IMR-90 (cell line): ENCODE data around the gene IBSP. TPM values are rescaled to one million over a fixed set of nuclear protein-coding genes. Genes with fewer than 3 reads are reported as not detected.

ENCODE experiments used
- ATAC-seq: fragments of 200-7000 bp; cut with Tn5 transposase; 2 replicates; pipeline ENCODE4 v1.9.1; 2020; ENCODE audit warnings: low read depth, mild to moderate bottlenecking, moderate library complexity
- BruUV-seq: library from RNA; stranded (reverse); fragments of 400-500 nt; replicated peaks from 2 replicates; lab custom pipeline; 2021; lab: Mats Ljungman, UMichigan
- CTCF ChIA-PET: fragments of 300-600 bp; formaldehyde crosslinking; extraction: SDS; loops from one replicate; lab custom pipeline; 2021; ENCODE audit warnings: antibody characterized with exemption; lab: Yijun Ruan, JAX
- POLR2A ChIA-PET: fragments of 300-600 bp; sonication (Branson Sonifier 250); formaldehyde crosslinking; loops from one replicate; lab custom pipeline; 2022; ENCODE audit warnings: antibody characterized with exemption; ENCODE audit not compliant: unreplicated experiment; lab: Charles Lee
- DNase-seq: peaks from one replicate; pipeline ENCODE4 v3.0.0; 2013
- H2AFZ ChIP-seq: replicated peaks from 2 replicates; pipeline ENCODE3; 2013; ENCODE audit warnings: low read length, mild to moderate bottlenecking; ENCODE audit not compliant: poor library complexity
- H2AK5ac ChIP-seq: 2 replicates; pipeline ENCODE4 v1.6.1; 2013; ENCODE audit warnings: low read depth, low read length, inconsistent platforms
- H2AK9ac ChIP-seq: replicated peaks from 2 replicates; pipeline ENCODE3; 2013; ENCODE audit warnings: mild to moderate bottlenecking, low read depth, low read length, moderate library complexity; ENCODE audit not compliant: poor library complexity
- H2BK120ac ChIP-seq: 2 replicates; pipeline ENCODE4 v1.6.1; 2013; ENCODE audit warnings: low read depth, low read length, inconsistent platforms
- H2BK15ac ChIP-seq: 3 replicates; pipeline ENCODE4 v1.6.1; 2013; ENCODE audit warnings: low read depth, low read length, inconsistent platforms
- H2BK20ac ChIP-seq: 2 replicates; pipeline ENCODE4 v1.6.1; 2013; ENCODE audit warnings: low read depth, mild to moderate bottlenecking, inconsistent platforms, low read length, moderate library complexity
- H2BK5ac ChIP-seq: 2 replicates; pipeline ENCODE4 v1.6.1; 2013; ENCODE audit warnings: mild to moderate bottlenecking, low read depth, low read length, inconsistent platforms; ENCODE audit not compliant: poor library complexity, severe bottlenecking
- H3K14ac ChIP-seq: replicated peaks from 2 replicates; pipeline ENCODE4 v1.6.1; 2013; ENCODE audit warnings: low read depth, low read length, inconsistent platforms
- H3K18ac ChIP-seq: 2 replicates; pipeline ENCODE4 v1.6.1; 2013; ENCODE audit warnings: low read depth, low read length, control low read depth
- H3K23ac ChIP-seq: 2 replicates; pipeline ENCODE4 v1.6.1; 2013; ENCODE audit warnings: low read depth, low read length, inconsistent platforms
- H3K27ac ChIP-seq: 2 replicates; pipeline ENCODE4 v1.5.1; 2013; ENCODE audit warnings: mild to moderate bottlenecking, control low read depth, low read length; ENCODE audit not compliant: insufficient read depth
- H3K27me3 ChIP-seq: 2 replicates; pipeline ENCODE4 v1.6.1; 2013; ENCODE audit warnings: low read length; ENCODE audit not compliant: control insufficient read depth, insufficient read depth
- H3K36me3 ChIP-seq: 2 replicates; pipeline ENCODE4 v1.6.1; 2013; ENCODE audit warnings: low read length, mixed read lengths; ENCODE audit not compliant: control insufficient read depth, insufficient read depth
- H3K4ac ChIP-seq: 2 replicates; pipeline ENCODE4 v1.6.1; 2013; ENCODE audit warnings: low read depth, low read length, inconsistent platforms
- H3K4me1 ChIP-seq: 2 replicates; pipeline ENCODE4 v1.6.1; 2013; ENCODE audit warnings: low read length, mixed read lengths; ENCODE audit not compliant: control insufficient read depth, insufficient read depth
- H3K4me2 ChIP-seq: 2 replicates; pipeline ENCODE4 v1.6.1; 2013; ENCODE audit warnings: low read depth, mild to moderate bottlenecking, control low read depth, low read length, moderate library complexity
- H3K4me3 ChIP-seq: 2 replicates; pipeline ENCODE4 v1.5.1; 2013; ENCODE audit warnings: low read depth, mild to moderate bottlenecking, control low read depth, low read length, moderate library complexity; ENCODE audit not compliant: insufficient read depth
- H3K56ac ChIP-seq: 2 replicates; pipeline ENCODE4 v1.6.1; 2013; ENCODE audit warnings: low read length, inconsistent platforms; ENCODE audit not compliant: insufficient read depth; ENCODE audit errors: extremely low read depth
- H3K79me1 ChIP-seq, 2 experiments: 2 replicates each; pipeline ENCODE4 v1.6.1; 2013; ENCODE audit warnings: low read length in 2 of 2, inconsistent platforms in 1 of 2, low read depth in 1 of 2
- H3K9ac ChIP-seq: 2 replicates; pipeline ENCODE4 v1.6.1; 2013; ENCODE audit warnings: low read depth, low read length, control low read depth
- H3K9me1 ChIP-seq: 2 replicates; pipeline ENCODE4 v1.6.1; 2013; ENCODE audit warnings: low read length, inconsistent platforms; ENCODE audit not compliant: insufficient read depth
- H3K9me3 ChIP-seq: 2 replicates; pipeline ENCODE4 v1.6.1; 2013; ENCODE audit warnings: low read length; ENCODE audit not compliant: control insufficient read depth, insufficient read depth
- H4K20me1 ChIP-seq: 2 replicates; pipeline ENCODE4 v1.6.1; 2013; ENCODE audit warnings: low read length, inconsistent platforms; ENCODE audit not compliant: insufficient read depth
- H4K5ac ChIP-seq: 2 replicates; pipeline ENCODE4 v1.6.1; 2013; ENCODE audit warnings: mild to moderate bottlenecking, low read depth, low read length, control low read depth
- H4K8ac ChIP-seq, 2 experiments: 2 replicates each; pipeline ENCODE4 v1.6.1; 2013; ENCODE audit warnings: low read depth in 2 of 2, low read length in 2 of 2, control low read depth in 1 of 2, inconsistent platforms in 1 of 2
- H4K91ac ChIP-seq: 2 replicates; pipeline ENCODE4 v1.6.1; 2013; ENCODE audit warnings: low read depth, low read length, inconsistent platforms; ENCODE audit not compliant: insufficient read depth
- ELK1 ChIP-seq: fragments of 150-350 bp; IDR thresholded peaks from 2 replicates; pipeline ENCODE4 v1.6.1; 2016; ENCODE audit warnings: low read depth, mild to moderate bottlenecking, low read length, moderate library complexity, borderline replicate concordance
- RCOR1 ChIP-seq: IDR thresholded peaks from 2 replicates; pipeline ENCODE4 v1.6.1; 2012; ENCODE audit warnings: mild to moderate bottlenecking, low read length, improper control_type of control experiment; ENCODE audit not compliant: insufficient replicate concordance
- WGBS, 2 experiments: methylation state at CpG; one replicate each; pipeline versions ENCODE4 v1.1.5 to v1.1.7; 2013; ENCODE audit warnings: missing lambda C conversion rate in 2 of 2; ENCODE audit not compliant: insufficient read length in 1 of 2; ENCODE audit errors: extremely low coverage in 2 of 2; 5-methylcytosine and 5-hydroxymethylcytosine counted together
- dilution Hi-C: fragments of 300-500 bp; cut with HindIII; formaldehyde crosslinking; loops from one replicate; pipeline ENCODE4 v1.14.3; 2018; ENCODE audit warnings: low sequenced_read_pairs; ENCODE audit not compliant: unreplicated experiment
- in situ Hi-C: fragments of 300-500 bp; cut with MboI; formaldehyde crosslinking; loops from 3 replicates; pipeline ENCODE4 v1.14.3; 2019; ENCODE audit warnings: low sequenced_read_pairs, inconsistent platforms, mixed read lengths
- intact Hi-C: fragments of 100-400 bp; cut with micrococcal nuclease; formaldehyde crosslinking; loops from 2 replicates; pipeline ENCODE4 v1.10.0; 2022
- polyA plus RNA-seq, 3 experiments: library from polyadenylated mRNA; depleted of rRNA; stranded (reverse); fragments of >200 nt; gene quantifications; 2 replicates each; pipeline ENCODE4 v1.2.3, GENCODE V29; 2012; ENCODE audit warnings: low replicate concordance in 1 of 3
- total RNA-seq: library from RNA; depleted of rRNA; stranded (reverse); fragments of >200 nt; gene quantifications from 2 replicates; pipeline ENCODE4 v1.2.3, GENCODE V29; 2012

Gene IBSP
- total and polyA plus RNA-seq, 2 of the 4 experiments (the other 2 are of a cell fraction): not detected

- Histone ChIP-seq H2AFZ (no peak overlapping the region), H3K27me3 (peaks cover 6% of the 10 kb centered on the region), H3K9ac (no peak overlapping the region), H4K5ac (no peak overlapping the region), H3K36me3 (no peaks in the 10 kb centered on the region), H3K4ac (no peak overlapping the region), H2AK9ac (no peak overlapping the region), H2BK15ac (no peak overlapping the region), H3K79me1 (no peaks in the 10 kb centered on the region), H4K8ac (no peak overlapping the region), H3K56ac (no peak overlapping the region), H2BK5ac (no peak overlapping the region), H3K4me3 (no peak overlapping the region), H2AK5ac (no peak overlapping the region), H3K4me1 (no peaks in the 10 kb centered on the region), H3K14ac (no peak overlapping the region), H3K9me3 (no peaks in the 10 kb centered on the region), H4K20me1 (no peaks in the 10 kb centered on the region), H3K18ac (no peak overlapping the region), H3K9me1 (no peaks in the 10 kb centered on the region), H2BK20ac (no peak overlapping the region), H3K27ac (no peak overlapping the region), H3K4me2 (no peak overlapping the region), H4K91ac (no peak overlapping the region), H2BK120ac (no peak overlapping the region), H3K23ac (no peak overlapping the region)
- no peak for DNase-seq
- ATAC-seq: no peak
- TF ChIP-seq ELK1: no peak
- TF ChIP-seq RCOR1: no peak
- WGBS, 2 experiments: no CpG with 5 or more reads among the region's 1 CpG
- no TSS peak for BruUV-seq
- dilution Hi-C loops (no loop called here), intact Hi-C loops (no loop called here), in situ Hi-C loops (loop anchor here (10.0 kb wide), 1 partner anchor 300 kb away; no protein-coding TSS in a partner anchor)
- POLR2A ChIA-PET: no interaction called here
- CTCF ChIA-PET: interaction anchor here (1.2 kb wide), 1 partner anchor 10 kb away, joined by 3 read pairs; no protein-coding TSS in a partner anchor
Measured at GRCh38 chr4:87844452-87844851, 45.1 kb downstream of the IBSP start.
